Neuronal stem cell (in vitro differentiated cells): ENCODE results near the gene RABGAP1. TPM values are rescaled to one million over a fixed set of nuclear protein-coding genes. Genes with fewer than 3 reads are reported as not detected.
A peak's percentile ranks its signal among the peaks of the same experiment; 100 is the strongest.

Experiments
- DNase-seq: peaks from one replicate; pipeline ENCODE4 v3.0.0-alpha.2; 2013; ENCODE audit warnings: low spot score
- H2AFZ ChIP-seq: one replicate; pipeline ENCODE4 v1.6.1; 2013; ENCODE audit warnings: mild to moderate bottlenecking, low read length, inconsistent platforms
- H2AK5ac ChIP-seq: 2 replicates; pipeline ENCODE4 v1.6.1; 2013; ENCODE audit warnings: low read depth, mild to moderate bottlenecking, inconsistent platforms, low read length, moderate library complexity, mixed read lengths
- H2BK120ac ChIP-seq: 2 replicates; pipeline ENCODE4 v1.6.1; 2013; ENCODE audit warnings: low read depth, mild to moderate bottlenecking, inconsistent platforms, low read length, moderate library complexity, mixed read lengths
- H2BK12ac ChIP-seq: one replicate; pipeline ENCODE4 v1.6.1; 2013; ENCODE audit warnings: low read length, inconsistent platforms
- H2BK15ac ChIP-seq: 2 replicates; pipeline ENCODE4 v1.6.1; 2013; ENCODE audit warnings: mild to moderate bottlenecking, low read length, inconsistent platforms, mixed read lengths
- H2BK5ac ChIP-seq: one replicate; pipeline ENCODE4 v1.6.1; 2013; ENCODE audit warnings: inconsistent platforms, mild to moderate bottlenecking, low read length, moderate library complexity
- H3K14ac ChIP-seq: one replicate; pipeline ENCODE4 v1.6.1; 2013; ENCODE audit warnings: low read length, inconsistent platforms
- H3K18ac ChIP-seq: 2 replicates; pipeline ENCODE4 v1.6.1; 2013; ENCODE audit warnings: low read length, inconsistent platforms
- H3K23ac ChIP-seq: 2 replicates; pipeline ENCODE4 v1.6.1; 2013; ENCODE audit warnings: low read depth, mild to moderate bottlenecking, mixed read lengths, low read length, inconsistent platforms; ENCODE audit not compliant: poor library complexity
- H3K27ac ChIP-seq: replicated peaks from 3 replicates; pipeline ENCODE4 v1.5.1; 2013; ENCODE audit warnings: low read length, inconsistent platforms
- H3K27me3 ChIP-seq, 3 experiments: 2 replicates each; pipeline ENCODE4 v1.6.1; 2013; ENCODE audit warnings: low read length in 3 of 3, mild to moderate bottlenecking in 2 of 3, inconsistent platforms in 1 of 3, low read depth in 1 of 3, mixed read lengths in 1 of 3, moderate library complexity in 1 of 3; ENCODE audit not compliant: control insufficient read depth in 3 of 3, insufficient read depth in 3 of 3
- H3K36me3 ChIP-seq, 2 donors: replicated peaks in 1 of 2; 2 replicates each; pipeline ENCODE4 v1.6.1; 2013; ENCODE audit warnings: low read length in 2 of 2; ENCODE audit not compliant: control insufficient read depth in 2 of 2, insufficient read depth in 2 of 2
- H3K4ac ChIP-seq: 2 replicates; pipeline ENCODE4 v1.6.1; 2013; ENCODE audit warnings: inconsistent platforms, mild to moderate bottlenecking, low read length, moderate library complexity
- H3K4me1 ChIP-seq, 2 donors: 1 replicate in 1 of 2; 2 replicates in 1 of 2; pipeline ENCODE4 v1.6.1; 2013; ENCODE audit warnings: low read length in 2 of 2, low read depth in 1 of 2; ENCODE audit not compliant: control insufficient read depth in 2 of 2, insufficient read depth in 1 of 2
- H3K4me2 ChIP-seq: one replicate; pipeline ENCODE4 v1.6.1; 2013; ENCODE audit warnings: mild to moderate bottlenecking, low read length, inconsistent platforms; ENCODE audit not compliant: insufficient read depth, poor library complexity, severe bottlenecking
- H3K4me3 ChIP-seq, 2 donors: 2 replicates each; pipeline ENCODE4 v1.5.1; 2013; ENCODE audit warnings: low read length in 2 of 2, mild to moderate bottlenecking in 2 of 2, inconsistent platforms in 1 of 2, moderate library complexity in 1 of 2
- H3K79me1 ChIP-seq: one replicate; pipeline ENCODE4 v1.6.1; 2013; ENCODE audit warnings: low read depth, mild to moderate bottlenecking, inconsistent platforms, low read length, moderate library complexity
- H3K9ac ChIP-seq: one replicate; pipeline ENCODE4 v1.6.1; 2013; ENCODE audit warnings: mild to moderate bottlenecking, low read depth, low read length, inconsistent platforms; ENCODE audit not compliant: poor library complexity
- H3K9me3 ChIP-seq, 2 donors: replicated peaks in 1 of 2; 2 replicates each; pipeline versions ENCODE3 to v1.6.1; 2013; ENCODE audit warnings: low read length in 2 of 2, mild to moderate bottlenecking in 2 of 2, inconsistent platforms in 1 of 2, low read depth in 1 of 2, mixed read lengths in 1 of 2, moderate library complexity in 1 of 2; ENCODE audit not compliant: control insufficient read depth in 2 of 2, insufficient read depth in 1 of 2
- H4K8ac ChIP-seq: one replicate; pipeline ENCODE4 v1.6.1; 2013; ENCODE audit warnings: low read depth, mild to moderate bottlenecking, inconsistent platforms, low read length, moderate library complexity
- H4K91ac ChIP-seq: one replicate; pipeline ENCODE4 v1.6.1; 2013; ENCODE audit warnings: low read length, low read depth, mild to moderate bottlenecking, inconsistent platforms; ENCODE audit not compliant: poor library complexity
- WGBS, 2 donors: extraction: QIAGEN DNeasy Blood & Tissue Kit; methylation state at CpG; one replicate each; pipeline ENCODE4 v1.1.7; 2013; ENCODE audit warnings: missing lambda C conversion rate in 2 of 2, mixed read lengths in 1 of 2; ENCODE audit not compliant: insufficient read length in 2 of 2, insufficient replicate concordance in 1 of 2; ENCODE audit errors: extremely low coverage in 2 of 2; 5-methylcytosine and 5-hydroxymethylcytosine counted together
- polyA plus RNA-seq, 2 experiments: library from polyadenylated mRNA; stranded (reverse); fragments of 200-250 nt; gene quantifications; one replicate each; pipeline ENCODE4 v1.2.3, GENCODE V29; 2013

RABGAP1 gene
- polyA plus RNA-seq (2013, experiment 1 of 2) = 30.1 TPM
- polyA plus RNA-seq (2013, experiment 2 of 2) = 29.7 TPM

DNA sequence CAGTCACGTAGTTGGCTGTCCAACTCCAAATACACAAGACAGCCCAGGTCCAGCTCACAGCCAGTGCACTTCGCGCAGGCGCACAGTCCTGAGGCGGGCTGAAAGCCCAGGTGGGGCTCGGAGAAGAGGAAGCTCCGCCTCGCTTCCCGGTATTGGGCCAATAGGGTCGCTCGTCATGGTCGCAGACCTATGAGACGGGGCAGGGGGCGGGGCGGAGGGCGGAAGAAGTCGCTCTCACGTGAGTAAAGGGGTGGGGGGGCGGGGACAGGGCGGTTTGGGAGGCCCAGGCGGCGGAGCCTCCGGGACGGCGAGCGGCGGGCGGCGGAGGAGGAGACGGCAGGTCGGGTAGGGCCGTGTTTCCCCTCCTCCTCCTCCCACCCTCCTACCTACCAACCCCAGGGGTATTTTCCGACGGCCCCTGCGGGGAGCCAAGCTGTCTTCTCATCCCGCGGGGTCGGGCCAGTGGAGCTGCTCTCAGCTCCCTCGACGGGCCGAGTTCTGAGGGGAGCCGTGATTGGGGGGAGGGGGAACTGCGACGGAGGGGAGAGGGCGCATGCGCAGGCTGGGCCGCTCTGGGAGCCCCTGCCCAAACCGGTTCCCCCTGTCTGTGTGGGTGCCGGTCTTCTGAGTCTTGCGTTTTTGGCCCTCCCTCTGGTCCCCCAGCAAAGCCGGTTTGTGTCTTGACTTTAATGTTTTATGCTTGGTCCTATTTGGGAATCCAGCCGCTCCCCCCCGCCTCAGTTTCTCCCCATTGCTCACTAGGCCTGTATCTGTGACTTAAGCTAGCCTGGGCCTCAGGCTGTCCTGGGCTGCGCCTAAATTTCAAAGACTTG lies at the start of gene RABGAP1:
Gene RABGAP1 (plus strand): TSS at position 272 of the 833 bp plus-strand sequence. CDS start 16,040 bp downstream, outside the sequence.
- Histone ChIP-seq H2BK15ac (no peak within 1 kb of the TSS), H4K8ac (no peak within 1 kb of the TSS), H2AFZ (peak within 1 kb of the TSS; percentile 89), H3K4me1 (peaks cover 2 to 3% of the 10 kb centered on the region in 2 donors), H3K9me3 (no peaks in the 10 kb centered on the region), H2BK120ac (peak within 1 kb of the TSS; percentile 9), H2BK12ac (no peak within 1 kb of the TSS), H3K27ac (peak within 1 kb of the TSS; percentile 85), H3K14ac (no peak within 1 kb of the TSS), H2AK5ac (peak within 1 kb of the TSS; percentile 14), H4K91ac (no peak within 1 kb of the TSS), H3K27me3 (no peaks in the 10 kb centered on the region), H3K9ac (peak within 1 kb of the TSS; percentile 84), H2BK5ac (peak within 1 kb of the TSS; percentile 87), H3K4ac (no peak within 1 kb of the TSS), H3K36me3 (peaks cover 3 to 48% of the 10 kb centered on the region in 2 donors), H3K18ac (peak within 1 kb of the TSS; percentile 95), H3K4me2 (peak within 1 kb of the TSS; percentile 76), H3K23ac (peak within 1 kb of the TSS; percentile 95), H3K4me3 (peak within 1 kb of the TSS; percentile 55 to 93), H3K79me1 (peaks cover 4% of the 10 kb centered on the region)
- peak; percentile 97 for DNase-seq
- WGBS, 2 donors = no CpG with 5 or more reads among the region's 54 CpGs

GRCh38 chr9:122897969-122898368 lies 42.9 kb upstream of the RABGAP1 start:
- Histone ChIP-seq H3K9me3 (no peaks in the 10 kb centered on the region), H3K4me1 (peaks cover 0 to 2% of the 10 kb centered on the region in 2 donors), H3K23ac (no peak overlapping the region), H3K4me3 (no peak overlapping the region), H3K4me2 (no peak overlapping the region), H3K36me3 (peaks cover 4 to 67% of the 10 kb centered on the region in 2 donors), H3K79me1 (peaks cover 4% of the 10 kb centered on the region), H2AFZ (no peak overlapping the region), H3K27me3 (no peaks in the 10 kb centered on the region), H2BK15ac (no peak overlapping the region), H3K4ac (no peak overlapping the region), H3K9ac (no peak overlapping the region), H3K27ac (no peak overlapping the region), H3K18ac (no peak overlapping the region), H2BK5ac (no peak overlapping the region), H2AK5ac (no peak overlapping the region), H2BK120ac (no peak overlapping the region), H4K8ac (no peak overlapping the region), H3K14ac (no peak overlapping the region), H4K91ac (no peak overlapping the region), H2BK12ac (no peak overlapping the region)
- no peak for DNase-seq
- WGBS, 2 donors = no CpG with 5 or more reads among the region's 1 CpG

- no peak overlapping the region for H4K8ac ChIP-seq
- H2BK5ac ChIP-seq = no peak overlapping the region
- peaks cover 0 to 9% of the 10 kb centered on the region in 2 donors for H3K4me1 ChIP-seq
- no peaks in the 10 kb centered on the region for H3K27me3 ChIP-seq
- no peak overlapping the region for H3K27ac ChIP-seq
- no peak overlapping the region for H3K23ac ChIP-seq
- no peak overlapping the region for H3K18ac ChIP-seq
- no peaks in the 10 kb centered on the region for H3K9me3 ChIP-seq
- H3K4ac ChIP-seq = no peak overlapping the region
- no peak overlapping the region for H2AK5ac ChIP-seq
- no peak overlapping the region for H2AFZ ChIP-seq
- no peak overlapping the region for H3K9ac ChIP-seq
- no peak overlapping the region for H2BK120ac ChIP-seq
- H3K36me3 ChIP-seq = peaks cover 4 to 40% of the 10 kb centered on the region in 2 donors
- H2BK15ac ChIP-seq = no peak overlapping the region
- H2BK12ac ChIP-seq = no peak overlapping the region
- H3K14ac ChIP-seq = no peak overlapping the region
- no peak overlapping the region for H4K91ac ChIP-seq
- no peak overlapping the region for H3K4me3 ChIP-seq
- DNase-seq = no peak
- peaks cover 4% of the 10 kb centered on the region for H3K79me1 ChIP-seq
- WGBS, 2 donors = no CpG with 5 or more reads among the region's 2 CpGs
- no peak overlapping the region for H3K4me2 ChIP-seq
Measured at GRCh38 chr9:122900791-122901190, 40.0 kb upstream of the RABGAP1 start.

DNA sequence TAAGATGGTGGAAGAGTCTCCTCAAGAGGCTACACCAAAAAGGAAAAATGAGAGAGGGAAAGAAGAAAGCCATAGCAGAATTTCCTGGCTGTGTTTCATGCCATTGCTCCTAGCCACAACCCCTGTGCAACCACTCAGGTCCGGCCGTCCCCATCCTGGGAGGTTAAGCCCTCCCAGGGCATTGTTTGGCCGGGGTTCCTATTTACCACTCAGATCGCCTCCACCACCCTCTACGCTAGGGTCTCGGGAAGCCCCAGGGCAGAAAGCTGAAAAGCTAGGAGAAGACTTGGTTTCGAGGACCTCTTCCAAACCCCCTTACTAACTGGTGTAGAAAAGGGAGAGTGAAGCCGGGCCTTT lies 36.4 kb upstream of the RABGAP1 start:
- Histone ChIP-seq H2BK12ac (no peak overlapping the region), H3K27me3 (no peaks in the 10 kb centered on the region), H3K79me1 (no peaks in the 10 kb centered on the region), H3K36me3 (peaks cover 0 to 28% of the 10 kb centered on the region in 2 donors), H3K4ac (no peak overlapping the region), H2BK5ac (peak overlapping the region; percentile 95), H3K4me1 (peaks cover 0 to 9% of the 10 kb centered on the region in 2 donors), H3K14ac (peak overlapping the region; percentile 82), H2BK15ac (peak overlapping the region; percentile 94), H3K9ac (peak overlapping the region; percentile 92), H3K9me3 (no peaks in the 10 kb centered on the region), H3K27ac (peak overlapping the region; percentile 95), H3K18ac (peak overlapping the region; percentile 99), H3K4me2 (peak overlapping the region; percentile 71), H4K91ac (no peak overlapping the region), H3K23ac (peak overlapping the region; percentile 100), H2AK5ac (peak overlapping the region; percentile 46), H2BK120ac (no peak overlapping the region), H4K8ac (no peak overlapping the region), H2AFZ (peak overlapping the region; percentile 85), H3K4me3 (peak overlapping the region; percentile 66 to 90)
- WGBS, 2 donors = no CpG with 5 or more reads among the region's 8 CpGs
- DNase-seq = no peak
